Measurements from ENCODE around the gene SGTA.

- TF ChIP-seq CTCF (conservative IDR thresholded peaks at IDR 0.05; ENCODE audit: low read length) (no peak), EZH2phosphoT487 (IDR thresholded peaks at IDR 0.05; ENCODE audit: borderline replicate concordance) (no peak)
These were observed 28.8 kb upstream of the SGTA start for GRCh38 chr19:2811735-2812413.
